ENCODE data around the gene DUSP11. TPM values are rescaled to one million over a fixed set of nuclear protein-coding genes. Genes with fewer than 3 reads are reported as not detected.

DUSP11 gene
- total RNA-seq, 1 experiment from 2014 or later = 30.4 TPM

GRCh38 chr2:73821669-73822068 lies 41.8 kb upstream of the DUSP11 start:
- no peaks in the 10 kb centered on the region for H3K79me2 ChIP-seq (ENCODE audit: low read length)
- H3K9ac ChIP-seq (ENCODE audit: low read length) = no peak overlapping the region
- H3K4me3 ChIP-seq (ENCODE audit: low read length) = no peak overlapping the region
- no peak overlapping the region for H3K4me2 ChIP-seq (ENCODE audit: low read length)
- intact Hi-C loops (cut with micrococcal nuclease) = loop anchor here (2.0 kb wide), 1 partner anchor 47 kb away; no protein-coding TSS in a partner anchor
- peaks cover 5% of the 10 kb centered on the region for H3F3A ChIP-seq (ENCODE audit: low read length, unreplicated experiment)
- TF ChIP-seq EZH2phosphoT487 (IDR thresholded peaks at IDR 0.05; ENCODE audit: borderline replicate concordance, low read length) (no peak), EZH2 (IDR thresholded peaks at IDR 0.05; ENCODE audit: low read length, unreplicated experiment) (no peak), CTCF (conservative IDR thresholded peaks at IDR 0.05; ENCODE audit: low read depth, low read length) (no peak)
- no peak for ATAC-seq
- H3K27ac ChIP-seq (ENCODE audit: low read length) = peak overlapping the region; percentile 94; the same call in 1 of the 2 replicates
- no peaks in the 10 kb centered on the region for H3K36me3 ChIP-seq (ENCODE audit: low read depth, low read length)
- CTCF ChIA-PET = interaction anchor here (0.7 kb wide), 1 partner anchor 259 kb away, joined by 5 read pairs; no protein-coding TSS in a partner anchor
- no TSS peak for BruUV-seq (replicated peaks)
- DNase-seq = no peak
- H3K9me2 ChIP-seq (replicated peaks; ENCODE audit: low read length) = 0 out of 2 replicates have a peak, but pooled peaks cover 2% of the 10 kb centered on the region
- POLR2A ChIA-PET (ENCODE audit: unreplicated experiment) = no interaction called here
- H4K20me1 ChIP-seq (ENCODE audit: low read length) = no peaks in the 10 kb centered on the region
- H3K4me1 ChIP-seq (ENCODE audit: insufficient read depth, low read length) = peaks cover 33% of the 10 kb centered on the region
- H3K9me3 ChIP-seq (ENCODE audit: low read length) = no peaks in the 10 kb centered on the region
- H2AFZ ChIP-seq (ENCODE audit: low read length) = no peak overlapping the region
- H3K27me3 ChIP-seq (ENCODE audit: low read length) = no peaks in the 10 kb centered on the region

GRCh38 chr2:73821227-73821626 lies 41.3 kb upstream of the DUSP11 start:
- Histone ChIP-seq H3K36me3 (ENCODE audit: low read depth, low read length) (no peaks in the 10 kb centered on the region), H3K9ac (ENCODE audit: low read length) (no peak overlapping the region), H3K9me3 (ENCODE audit: low read length) (no peaks in the 10 kb centered on the region), H3F3A (ENCODE audit: low read length, unreplicated experiment) (peaks cover 5% of the 10 kb centered on the region), H4K20me1 (ENCODE audit: low read length) (no peaks in the 10 kb centered on the region), H3K4me1 (ENCODE audit: insufficient read depth, low read length) (peaks cover 33% of the 10 kb centered on the region), H3K4me3 (ENCODE audit: low read length) (no peak overlapping the region), H3K27me3 (ENCODE audit: low read length) (no peaks in the 10 kb centered on the region), H2AFZ (ENCODE audit: low read length) (no peak overlapping the region), H3K4me2 (ENCODE audit: low read length) (no peak overlapping the region), H3K9me2 (replicated peaks; ENCODE audit: low read length) (0 out of 2 replicates have a peak, but pooled peaks cover 2% of the 10 kb centered on the region), H3K27ac (ENCODE audit: low read length) (no peak overlapping the region), H3K79me2 (ENCODE audit: low read length) (no peaks in the 10 kb centered on the region)
- DNase-seq (no peak), ATAC-seq (no peak)
- ChIA-PET CTCF (no interaction called here), POLR2A (ENCODE audit: unreplicated experiment) (no interaction called here)
- no peak for TF ChIP-seq EZH2 (IDR thresholded peaks at IDR 0.05; ENCODE audit: low read length, unreplicated experiment)
- no peak for TF ChIP-seq EZH2phosphoT487 (IDR thresholded peaks at IDR 0.05; ENCODE audit: borderline replicate concordance, low read length)
- no peak for TF ChIP-seq CTCF (conservative IDR thresholded peaks at IDR 0.05; ENCODE audit: low read depth, low read length)
- no TSS peak for BruUV-seq (replicated peaks)
- intact Hi-C loops (cut with micrococcal nuclease) = no loop called here

GRCh38 chr2:73818296-73818695 lies 38.4 kb upstream of the DUSP11 start:
- no peak for ATAC-seq
- Histone ChIP-seq H3K4me1 (ENCODE audit: insufficient read depth, low read length) (peaks cover 16% of the 10 kb centered on the region), H3F3A (ENCODE audit: low read length, unreplicated experiment) (peaks cover 5% of the 10 kb centered on the region), H3K36me3 (ENCODE audit: low read depth, low read length) (no peaks in the 10 kb centered on the region), H3K9ac (ENCODE audit: low read length) (no peak overlapping the region), H3K4me2 (ENCODE audit: low read length) (no peak overlapping the region), H3K27ac (ENCODE audit: low read length) (no peak overlapping the region), H3K4me3 (ENCODE audit: low read length) (no peak overlapping the region), H3K79me2 (ENCODE audit: low read length) (no peaks in the 10 kb centered on the region), H2AFZ (ENCODE audit: low read length) (no peak overlapping the region), H4K20me1 (ENCODE audit: low read length) (no peaks in the 10 kb centered on the region), H3K27me3 (ENCODE audit: low read length) (no peaks in the 10 kb centered on the region), H3K9me3 (ENCODE audit: low read length) (no peaks in the 10 kb centered on the region), H3K9me2 (replicated peaks; ENCODE audit: low read length) (0 out of 2 replicates have a peak, but pooled peaks cover 2% of the 10 kb centered on the region)
- ChIA-PET CTCF (no interaction called here), POLR2A (ENCODE audit: unreplicated experiment) (no interaction called here)
- no TSS peak for BruUV-seq (replicated peaks)
- no peak for DNase-seq
- intact Hi-C loops (cut with micrococcal nuclease) = no loop called here
- TF ChIP-seq EZH2 (IDR thresholded peaks at IDR 0.05; ENCODE audit: low read length, unreplicated experiment) (no peak), CTCF (conservative IDR thresholded peaks at IDR 0.05; ENCODE audit: low read depth, low read length) (no peak), EZH2phosphoT487 (IDR thresholded peaks at IDR 0.05; ENCODE audit: borderline replicate concordance, low read length) (no peak)

Data from PC-3 (cell line).